GM19193 (cell line): ENCODE measurements around the gene RTL1.

Experiments used
- POLR2A ChIP-seq: IDR thresholded peaks from 4 replicates; pipeline ENCODE4 v1.6.1; 2011; ENCODE audit not compliant: insufficient read depth, insufficient read length; ENCODE audit errors: extremely low read depth

RTL1 gene

DNA sequence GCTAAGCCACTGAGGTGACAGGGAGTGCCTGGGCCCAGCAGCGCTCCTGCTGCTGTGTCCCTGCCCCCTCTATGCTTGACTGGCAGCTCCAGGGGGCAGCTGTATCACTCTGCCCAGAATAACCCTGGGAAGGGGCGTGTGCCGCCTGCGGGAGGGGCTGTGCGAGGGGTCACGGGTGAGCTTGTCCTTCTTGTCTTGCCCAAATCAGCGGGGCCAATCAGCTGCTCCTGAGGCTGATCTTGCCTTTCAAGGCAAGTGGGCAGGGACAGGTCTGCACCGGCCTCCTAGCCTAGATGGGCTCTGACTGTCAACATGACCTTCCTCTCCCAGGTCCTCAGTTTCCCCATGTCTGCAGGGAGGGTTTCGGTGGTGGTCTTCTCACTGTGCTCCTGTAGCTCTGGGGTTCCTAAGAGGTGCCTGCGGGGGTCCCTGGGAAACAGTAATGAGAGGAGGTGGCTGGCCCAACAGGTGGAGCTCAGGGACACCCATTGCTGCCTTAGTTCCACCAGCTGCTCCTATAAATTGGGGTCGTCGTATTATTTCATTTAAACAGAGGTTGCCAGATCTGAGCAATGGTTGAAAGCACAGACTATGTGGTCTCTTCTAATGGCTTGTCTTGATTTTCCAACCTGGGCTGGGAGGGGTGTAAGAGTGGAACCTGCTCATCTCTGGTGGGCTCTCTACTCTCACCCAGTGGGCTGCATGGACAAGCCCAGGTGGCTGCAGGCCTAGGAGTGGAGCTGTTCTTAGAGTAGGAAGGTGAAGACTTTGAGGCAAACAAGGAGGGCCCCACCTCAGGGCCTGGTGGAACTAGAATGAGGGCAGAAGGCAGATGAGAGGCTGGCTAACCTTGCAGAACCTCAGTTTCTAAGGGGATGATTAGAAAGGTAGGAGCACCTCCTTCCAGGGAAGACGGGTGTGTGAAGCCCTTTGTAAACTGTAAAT lies 11.7 kb downstream of the RTL1 start:
- no peak for TF ChIP-seq POLR2A

DNA sequence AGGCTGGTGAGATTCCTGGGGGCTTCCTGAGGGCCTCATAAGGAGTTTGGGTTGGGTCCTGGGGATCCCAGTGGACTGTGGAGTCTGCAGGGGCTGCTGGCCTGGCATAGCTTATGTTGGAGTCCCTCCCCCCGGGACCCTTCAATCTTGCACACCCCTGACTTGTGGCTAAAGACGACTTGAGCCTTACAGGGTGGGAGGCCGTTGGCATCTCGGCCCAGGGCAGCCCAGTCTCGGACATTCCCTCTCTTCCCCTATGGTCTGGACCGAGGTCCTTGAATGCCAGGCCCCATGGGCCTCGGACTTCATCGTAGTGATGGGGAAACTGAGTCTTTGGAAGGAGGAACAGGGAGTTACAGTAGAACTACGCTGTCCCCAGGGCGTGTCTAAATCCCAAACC lies 12.5 kb downstream of the RTL1 start:
- TF ChIP-seq POLR2A: no peak

DNA sequence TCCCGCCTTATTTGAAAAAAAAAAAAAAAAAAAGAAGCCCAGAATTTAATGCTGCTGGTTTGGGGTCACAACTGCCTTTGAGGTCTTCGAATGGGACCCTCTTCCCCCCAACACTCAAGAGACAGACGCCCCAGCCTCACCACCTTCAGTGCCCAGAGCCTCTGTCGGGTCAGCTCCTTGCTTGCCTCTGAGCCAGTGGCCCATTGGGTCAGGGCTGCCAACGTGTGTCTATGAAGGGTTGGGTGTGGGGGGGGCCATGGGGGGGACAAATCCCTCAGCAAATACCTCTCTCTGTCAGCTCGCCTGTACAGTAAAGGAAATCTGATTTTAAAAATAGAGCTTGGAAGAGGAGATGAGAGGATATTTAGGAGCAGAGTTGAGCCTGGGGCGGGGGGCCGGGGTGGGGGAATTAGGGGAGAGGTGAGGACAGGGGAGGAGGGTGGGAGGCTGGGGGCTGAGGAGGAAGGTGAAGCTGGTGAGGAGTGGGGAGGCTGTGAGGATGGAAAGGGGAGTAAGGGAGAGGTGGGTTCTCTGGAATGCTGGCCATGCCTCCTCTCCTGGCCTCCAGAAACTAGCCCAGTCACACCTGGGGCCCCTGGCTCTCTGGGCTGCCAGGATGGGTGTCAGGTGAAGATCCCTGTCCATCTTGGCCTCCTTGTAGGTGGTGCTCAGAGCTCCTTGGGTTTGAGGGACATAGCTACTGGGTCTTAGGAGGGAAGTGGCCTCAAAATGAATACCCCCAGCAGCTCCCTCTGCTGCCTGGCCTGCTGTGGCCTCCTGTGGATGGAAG lies 13.3 kb downstream of the RTL1 start:
- no peak for TF ChIP-seq POLR2A

DNA sequence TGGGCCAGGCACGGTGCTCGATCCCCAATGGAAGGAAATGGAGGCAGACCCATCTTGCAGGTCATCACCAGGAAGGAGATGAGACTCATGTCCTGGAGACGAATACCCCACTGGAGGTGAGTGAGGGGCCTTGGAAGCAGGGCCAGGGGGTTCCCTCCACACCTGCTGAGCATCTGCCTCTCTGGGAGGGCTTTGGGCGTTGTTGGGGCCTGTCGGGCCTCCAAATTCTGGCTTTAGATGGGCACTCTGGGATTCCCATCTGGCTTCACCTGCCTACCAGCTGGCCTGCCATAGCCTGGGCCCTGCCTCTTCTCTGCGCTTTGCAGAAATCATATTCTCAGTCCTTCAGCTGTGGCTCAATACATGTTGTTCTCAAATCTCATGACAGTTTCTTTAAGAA lies 13.9 kb downstream of the RTL1 start:
- no peak for TF ChIP-seq POLR2A

DNA sequence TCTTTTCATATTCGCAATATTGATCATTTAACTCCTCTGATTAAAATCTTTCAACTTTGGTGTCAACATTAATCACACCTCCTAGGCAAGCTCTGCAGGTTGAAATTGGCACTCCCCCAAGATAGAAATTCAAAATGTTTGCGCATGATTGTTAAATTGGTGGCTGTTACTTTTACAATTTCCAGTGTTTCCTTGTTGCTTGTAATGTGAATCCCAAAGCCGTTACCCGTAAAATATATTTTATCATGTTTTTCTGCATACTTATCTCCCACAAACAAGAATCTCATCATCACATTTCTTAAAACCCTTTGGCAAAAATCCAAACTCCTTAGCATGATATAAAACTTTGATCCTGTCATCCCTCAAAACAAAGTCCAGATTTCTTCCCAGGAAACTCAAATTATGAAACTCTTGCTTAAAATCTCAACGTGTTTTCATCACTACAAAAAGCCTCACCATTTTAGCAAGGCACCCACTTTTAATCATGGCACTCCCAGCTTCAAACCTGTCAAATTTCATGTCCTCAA lies 14.7 kb downstream of the RTL1 start:
- TF ChIP-seq POLR2A: no peak

DNA sequence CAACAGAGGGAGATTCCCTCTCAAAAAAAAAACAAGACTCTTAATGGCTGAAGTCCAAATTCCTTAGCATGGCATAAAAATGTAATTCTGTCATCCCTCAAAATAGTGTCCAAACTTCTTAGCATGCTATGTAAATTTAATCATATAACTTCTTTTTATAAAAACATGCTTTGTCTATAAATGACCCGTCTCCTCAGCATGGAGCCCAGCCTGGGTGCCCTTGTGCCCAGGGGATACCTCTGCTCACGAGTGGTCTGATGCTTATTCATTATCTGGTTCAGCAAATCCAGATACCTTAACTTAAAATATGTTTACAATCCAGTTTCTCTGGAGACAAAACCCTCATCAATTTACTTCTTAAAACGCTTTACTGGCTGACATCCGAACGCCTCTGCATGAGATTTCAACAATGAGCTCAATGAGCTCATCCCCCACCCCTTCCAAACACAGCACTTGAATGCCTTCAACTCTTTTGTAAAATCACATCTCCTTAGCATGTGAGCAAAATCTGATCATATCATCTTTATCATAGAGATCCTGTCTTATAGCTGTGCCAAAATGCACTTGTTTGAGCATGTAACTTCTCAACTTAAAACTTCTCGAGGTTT lies 15.7 kb downstream of the RTL1 start:
- TF ChIP-seq POLR2A: no peak

DNA sequence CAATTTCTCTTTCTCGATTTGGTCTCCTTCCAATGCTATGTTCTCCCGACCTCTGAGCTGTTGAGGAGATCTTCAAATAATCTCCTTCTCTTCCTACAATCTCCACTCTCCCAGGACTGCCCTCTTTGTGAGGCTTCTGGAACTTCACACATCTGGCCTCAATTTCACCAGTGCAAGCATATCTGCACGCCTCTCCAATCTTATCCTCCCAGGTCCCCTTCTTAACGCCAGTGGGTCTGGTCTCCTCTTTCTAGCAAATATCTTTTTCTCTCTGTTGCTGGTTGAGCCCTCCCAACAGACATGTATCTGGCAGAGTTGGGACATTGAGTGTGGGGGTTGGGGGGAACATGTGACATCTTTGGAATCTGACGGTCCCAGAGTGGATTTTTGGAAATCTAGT lies 17.9 kb downstream of the RTL1 start:
- TF ChIP-seq POLR2A: no peak

DNA sequence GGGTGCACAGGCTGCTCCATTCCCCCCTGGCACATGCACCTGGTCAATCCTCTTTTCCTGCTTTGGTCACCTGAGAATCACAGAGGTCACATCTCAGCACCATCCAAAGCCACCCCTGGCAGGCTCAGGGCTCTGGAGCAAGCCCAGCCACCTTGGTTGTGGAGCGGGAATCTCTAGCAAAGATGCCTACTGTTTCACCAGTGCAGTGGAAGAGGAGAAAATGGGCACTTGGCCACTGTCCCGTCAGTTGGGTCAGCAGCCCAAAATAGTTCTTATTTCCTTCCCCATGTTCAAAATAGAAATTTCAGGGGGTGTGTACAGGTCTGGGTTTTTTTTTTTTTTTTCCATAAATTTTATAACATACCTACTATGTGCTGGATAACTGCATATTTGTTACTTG lies 18.3 kb downstream of the RTL1 start:
- no peak for TF ChIP-seq POLR2A

DNA sequence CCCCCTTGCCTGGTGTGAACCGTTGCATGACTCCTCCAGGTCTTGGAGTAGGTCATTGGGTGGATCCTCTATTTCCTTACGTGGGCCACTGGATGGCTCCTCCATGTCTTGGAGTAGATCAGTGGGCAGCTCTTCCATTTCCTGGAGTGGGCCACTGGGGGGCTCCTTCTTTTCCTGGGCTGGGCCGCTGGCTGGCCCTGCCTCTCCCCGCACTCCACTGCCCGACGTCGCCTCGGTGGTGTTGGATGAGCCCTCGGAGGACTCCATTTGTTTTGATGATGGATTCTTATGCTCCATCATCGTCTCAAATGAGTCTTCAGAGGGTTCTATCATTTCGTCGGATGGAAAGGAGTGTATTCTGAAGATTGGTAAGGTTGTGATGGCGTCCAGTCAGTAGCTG lies 19.1 kb downstream of the RTL1 start:
- TF ChIP-seq POLR2A: no peak

DNA sequence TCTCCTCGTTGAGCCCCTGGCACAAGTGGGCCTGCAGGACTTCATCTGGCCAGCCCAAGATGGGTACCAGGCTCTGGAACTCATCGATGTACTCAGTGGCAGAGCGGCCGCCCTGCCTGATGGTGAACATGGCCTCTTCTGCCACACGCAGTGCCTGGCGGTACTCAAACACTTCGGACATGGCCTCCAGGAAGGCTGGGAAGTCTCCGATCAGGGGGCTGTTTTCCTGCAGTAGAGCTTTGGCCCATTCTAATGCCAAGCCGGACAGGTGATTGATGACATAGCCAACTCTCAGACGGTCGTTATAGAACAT lies 19.8 kb downstream of the RTL1 start:
- no peak for TF ChIP-seq POLR2A

DNA sequence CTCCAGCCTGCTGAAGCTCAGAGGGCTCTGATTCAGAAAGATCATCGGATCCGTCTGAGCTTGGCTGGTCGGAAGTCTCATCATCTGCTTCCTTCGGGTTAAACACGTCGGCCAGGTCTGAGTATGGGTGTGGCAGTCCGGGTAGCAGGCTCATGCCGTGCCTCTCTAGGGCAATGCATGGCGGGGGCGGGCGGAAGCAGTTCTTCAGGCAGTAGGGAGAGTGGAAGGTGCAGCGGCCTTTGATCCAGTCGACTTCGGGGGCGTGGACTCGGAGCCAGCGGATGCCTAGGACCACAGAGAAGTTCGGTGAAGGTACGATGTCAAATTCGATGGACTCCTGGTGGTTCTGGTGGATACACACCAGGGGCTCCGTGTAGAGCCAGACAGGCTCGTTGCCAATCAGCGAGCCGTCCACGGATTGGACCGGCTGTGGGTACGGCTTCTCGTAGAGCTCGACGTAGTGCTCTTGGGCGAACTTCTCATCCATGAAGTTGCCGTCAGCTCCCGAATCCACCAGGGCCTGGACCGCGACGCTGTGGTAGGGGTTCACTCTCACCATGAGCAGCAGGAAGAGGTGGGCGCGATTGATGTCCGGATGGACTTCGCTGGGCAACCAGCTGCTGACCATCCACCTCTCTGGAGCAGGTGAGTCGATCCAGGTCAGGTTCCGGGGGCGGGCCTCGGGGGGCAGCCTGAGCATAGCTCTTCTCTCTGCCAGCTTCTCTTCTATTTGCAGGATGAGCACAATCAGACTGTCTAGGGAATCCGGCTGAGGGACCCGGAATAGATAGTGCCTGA lies 20.3 kb downstream of the RTL1 start:
- TF ChIP-seq POLR2A: no peak

DNA sequence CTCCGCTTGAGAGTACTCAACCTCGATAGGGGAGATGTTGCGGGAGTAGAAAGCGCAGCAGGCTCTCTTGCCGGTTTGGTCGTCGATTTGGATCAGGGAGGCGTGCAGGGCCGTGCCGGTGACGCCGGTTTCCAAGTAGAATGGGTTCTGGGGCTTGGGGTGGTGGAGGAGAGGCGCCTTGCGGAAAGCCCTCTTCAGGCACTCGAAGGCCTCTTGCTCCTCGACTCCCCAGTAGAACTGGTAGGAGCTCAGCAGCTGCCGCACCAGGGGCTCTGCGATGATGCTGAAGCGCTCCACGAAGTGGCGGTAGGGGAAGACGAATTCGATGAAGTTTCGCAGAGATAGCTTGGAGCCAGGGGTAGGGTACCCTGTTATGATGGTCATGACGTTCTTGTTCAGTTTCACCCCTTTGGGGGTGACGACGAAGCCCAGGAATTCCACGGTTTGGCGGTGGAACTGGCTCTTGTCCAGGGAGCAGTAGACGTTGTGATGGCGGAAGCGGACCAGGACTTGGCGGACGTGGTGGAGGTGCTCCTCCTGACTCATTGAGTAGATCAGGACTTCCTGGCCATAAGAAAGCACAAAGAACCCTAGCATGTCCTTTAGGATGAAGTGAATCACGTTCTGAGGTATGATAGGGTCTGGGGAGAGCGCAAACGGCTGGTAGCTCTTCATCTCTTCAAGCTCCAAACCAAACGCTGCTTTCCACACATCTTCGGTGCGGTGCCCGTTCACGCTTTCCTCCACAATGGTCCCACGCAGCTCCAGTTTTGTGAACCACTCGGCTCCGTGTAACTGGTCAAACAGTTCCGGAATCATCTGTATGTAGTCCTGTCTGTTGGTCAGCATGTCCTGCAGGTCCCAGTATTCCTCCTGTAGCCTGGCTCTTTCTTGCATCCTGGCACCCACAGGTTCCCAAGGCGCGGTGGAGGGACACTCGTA lies 21.2 kb downstream of the RTL1 start:
- TF ChIP-seq POLR2A: no peak

DNA sequence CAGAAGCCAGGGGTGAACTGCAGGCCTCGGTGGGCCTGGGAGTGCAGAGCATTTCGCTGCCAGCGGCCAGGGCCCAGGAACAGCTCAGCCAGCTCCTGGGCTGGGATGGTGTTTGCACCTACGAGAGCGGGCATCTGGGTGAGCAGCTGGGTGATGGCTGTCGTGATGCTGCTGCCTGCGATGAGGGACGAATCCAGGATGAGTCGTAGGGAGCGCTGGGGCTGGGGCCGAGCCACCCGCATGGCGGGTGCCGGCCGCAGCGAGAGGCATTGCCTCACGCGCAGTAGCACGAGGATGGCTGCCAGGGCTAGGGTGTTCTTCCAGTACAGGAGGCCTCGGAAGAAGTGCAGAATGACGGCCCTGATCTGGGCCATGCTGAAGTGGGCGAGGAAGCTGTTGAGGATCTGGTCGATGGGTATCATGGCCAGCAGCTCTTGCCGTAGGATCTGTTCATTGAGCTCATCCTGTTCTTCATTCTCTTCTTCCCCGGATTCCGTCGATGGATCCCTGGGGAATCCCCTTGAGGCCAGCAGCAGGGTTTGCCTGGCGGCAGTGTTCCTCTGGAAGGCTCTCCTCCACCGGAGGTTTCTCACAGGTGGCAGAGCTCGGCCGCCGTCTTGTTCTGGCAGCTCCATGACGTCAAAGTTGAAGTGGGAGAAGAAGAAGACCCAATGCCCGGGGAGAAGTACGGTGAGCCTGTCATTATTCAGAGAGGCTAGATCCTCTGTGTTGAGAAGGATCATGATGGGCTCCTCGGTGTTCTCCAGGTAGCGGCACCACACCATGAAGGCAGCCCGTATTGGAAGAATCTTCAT lies 22.1 kb downstream of the RTL1 start:
- TF ChIP-seq POLR2A: no peak
